Peyer's patch (tissue), 4 donors: Measurements from ENCODE around the gene MSI2.

Experiments used
- CTCF ChIP-seq, 6 experiments: fragments of 450-650 bp in 4 of 6; fragments of 200-600 bp in 2 of 6; sonication (generic) in 1 of 6; IDR thresholded peaks; one replicate each; pipeline ENCODE4 v1.5.1; 2017 to 2019; ENCODE audit warnings: antibody characterized with exemption in 6 of 6, mild to moderate bottlenecking in 3 of 6, moderate library complexity in 1 of 6
- POLR2A ChIP-seq, 2 donors: fragments of 450-650 bp; IDR thresholded peaks; one replicate each; pipeline ENCODE4 v1.5.1; 2017; ENCODE audit warnings: antibody characterized with exemption in 2 of 2, mild to moderate bottlenecking in 2 of 2, moderate library complexity in 2 of 2

GRCh38 chr17:57327176-57327970, 71.0 kb downstream of the MSI2 start:
- no peak for TF ChIP-seq CTCF (IDR thresholded peaks at IDR 0.05)
- TF ChIP-seq POLR2A (IDR thresholded peaks at IDR 0.05), result no peak
